Adipocyte (in vitro differentiated cells): Measurements from ENCODE around the gene CYP2W1.

ENCODE experiments used
- DNase-seq: peaks from one replicate; pipeline ENCODE4 v3.0.0-alpha.2; 2015; ENCODE audit warnings: low read depth
- H3K27me3 ChIP-seq: replicated peaks from 2 replicates; pipeline ENCODE4 v1.7.0; 2013; ENCODE audit warnings: mild to moderate bottlenecking, low read length, moderate library complexity; ENCODE audit not compliant: control insufficient read depth, insufficient read depth
- H3K36me3 ChIP-seq: 2 replicates; pipeline ENCODE4 v1.7.0; 2013; ENCODE audit warnings: low read length, mild to moderate bottlenecking, moderate library complexity; ENCODE audit not compliant: control insufficient read depth, insufficient read depth, severe bottlenecking
- H3K4me1 ChIP-seq: 2 replicates; pipeline ENCODE4 v1.7.0; 2013; ENCODE audit warnings: mild to moderate bottlenecking, low read length, moderate library complexity; ENCODE audit not compliant: control insufficient read depth, insufficient read depth
- H3K4me3 ChIP-seq: 2 replicates; pipeline ENCODE4 v1.7.0; 2013; ENCODE audit warnings: mild to moderate bottlenecking, low read length, moderate library complexity
- H3K9ac ChIP-seq: 2 replicates; pipeline ENCODE4 v1.7.0; 2013; ENCODE audit warnings: mild to moderate bottlenecking, low read length, moderate library complexity
- H3K9me3 ChIP-seq: 2 replicates; pipeline ENCODE4 v1.7.0; 2013; ENCODE audit warnings: mild to moderate bottlenecking, low read length, moderate library complexity; ENCODE audit not compliant: control insufficient read depth

The CYP2W1 gene

DNA sequence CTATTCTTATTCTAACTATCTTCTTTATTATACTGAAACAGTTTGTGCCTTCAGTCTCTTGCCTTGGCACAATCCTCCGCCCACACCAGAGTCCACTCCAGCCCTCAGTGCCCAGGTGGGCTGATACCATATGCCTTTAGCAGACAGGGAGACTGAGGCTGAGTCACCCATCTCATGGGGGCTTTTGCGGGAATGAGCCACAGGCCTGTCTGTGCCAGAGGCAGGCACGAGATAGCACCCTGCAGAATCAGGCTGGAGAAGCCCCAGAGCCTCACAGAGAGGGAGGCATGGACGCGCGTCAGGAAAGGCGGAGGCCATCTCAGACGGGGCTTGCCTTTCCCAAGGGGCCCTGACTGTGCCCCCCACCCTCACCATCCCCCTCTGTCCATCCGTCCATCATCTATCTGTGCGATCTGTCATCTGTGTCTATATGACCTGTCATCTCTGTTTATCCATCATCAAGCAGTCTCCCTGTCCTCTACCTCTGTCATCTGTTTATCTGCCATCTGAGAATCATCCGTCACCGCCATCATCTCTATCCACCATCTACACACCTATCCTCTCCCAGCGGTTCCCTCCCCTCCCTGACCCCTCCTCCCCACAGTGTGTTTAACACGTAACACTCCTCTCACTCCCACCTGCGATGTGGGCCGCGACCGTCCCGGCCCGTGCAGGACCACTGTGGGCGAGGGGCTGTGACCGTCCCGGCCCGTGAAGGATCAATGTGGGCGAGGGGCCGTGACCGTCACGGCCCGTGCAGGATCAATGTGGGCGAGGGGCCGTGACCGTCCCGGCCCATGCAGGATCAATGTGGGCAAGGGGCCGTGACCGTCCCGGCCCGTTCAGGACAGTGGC is 21.2 kb upstream of the CYP2W1 start:
- peaks cover 25% of the 10 kb centered on the region for H3K27me3 ChIP-seq
- no peaks in the 10 kb centered on the region for H3K9me3 ChIP-seq
- H3K4me3 ChIP-seq: no peak overlapping the region
- peaks cover 42% of the 10 kb centered on the region for H3K4me1 ChIP-seq
- H3K9ac ChIP-seq: no peak overlapping the region
- H3K36me3 ChIP-seq: peaks cover 3% of the 10 kb centered on the region
- DNase-seq: no peak

DNA sequence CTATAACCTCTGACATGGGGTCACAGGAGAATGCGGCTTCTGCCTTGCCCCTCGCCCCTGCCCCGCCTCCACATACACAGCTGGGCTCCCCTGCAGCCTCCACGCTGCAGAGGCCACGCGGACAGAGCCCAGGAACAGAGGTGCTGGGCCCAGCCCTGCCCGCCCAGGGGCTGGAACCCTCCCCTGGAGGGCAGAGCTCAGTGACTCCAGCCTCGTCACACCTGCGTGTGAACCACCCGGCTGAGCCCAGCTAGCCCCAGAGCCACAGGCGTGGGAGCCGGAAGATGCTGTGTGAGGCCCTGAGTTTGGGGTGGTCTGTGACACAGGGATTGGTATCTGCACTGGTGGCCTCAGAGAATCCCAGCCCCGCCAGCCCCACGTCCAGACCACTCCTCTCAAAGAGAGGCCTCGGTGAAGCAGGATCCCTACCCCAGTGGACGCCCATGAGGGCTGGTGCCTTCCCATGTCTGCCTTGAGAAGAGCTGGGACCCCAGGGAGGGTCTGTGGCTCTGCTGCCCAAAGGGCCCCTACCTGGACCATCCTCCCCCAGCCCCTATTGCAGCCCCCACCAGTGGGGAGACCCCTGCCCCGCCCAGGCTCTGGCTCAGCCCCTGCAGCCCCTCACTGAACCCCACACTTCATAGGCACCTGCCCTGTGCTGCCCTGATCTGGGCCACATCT is 20.4 kb upstream of the CYP2W1 start:
- H3K9ac ChIP-seq: no peak overlapping the region
- DNase-seq: no peak
- H3K9me3 ChIP-seq: no peaks in the 10 kb centered on the region
- H3K4me3 ChIP-seq: no peak overlapping the region
- peaks cover 11% of the 10 kb centered on the region for H3K36me3 ChIP-seq
- H3K27me3 ChIP-seq: peaks cover 20% of the 10 kb centered on the region
- peaks cover 39% of the 10 kb centered on the region for H3K4me1 ChIP-seq

DNA sequence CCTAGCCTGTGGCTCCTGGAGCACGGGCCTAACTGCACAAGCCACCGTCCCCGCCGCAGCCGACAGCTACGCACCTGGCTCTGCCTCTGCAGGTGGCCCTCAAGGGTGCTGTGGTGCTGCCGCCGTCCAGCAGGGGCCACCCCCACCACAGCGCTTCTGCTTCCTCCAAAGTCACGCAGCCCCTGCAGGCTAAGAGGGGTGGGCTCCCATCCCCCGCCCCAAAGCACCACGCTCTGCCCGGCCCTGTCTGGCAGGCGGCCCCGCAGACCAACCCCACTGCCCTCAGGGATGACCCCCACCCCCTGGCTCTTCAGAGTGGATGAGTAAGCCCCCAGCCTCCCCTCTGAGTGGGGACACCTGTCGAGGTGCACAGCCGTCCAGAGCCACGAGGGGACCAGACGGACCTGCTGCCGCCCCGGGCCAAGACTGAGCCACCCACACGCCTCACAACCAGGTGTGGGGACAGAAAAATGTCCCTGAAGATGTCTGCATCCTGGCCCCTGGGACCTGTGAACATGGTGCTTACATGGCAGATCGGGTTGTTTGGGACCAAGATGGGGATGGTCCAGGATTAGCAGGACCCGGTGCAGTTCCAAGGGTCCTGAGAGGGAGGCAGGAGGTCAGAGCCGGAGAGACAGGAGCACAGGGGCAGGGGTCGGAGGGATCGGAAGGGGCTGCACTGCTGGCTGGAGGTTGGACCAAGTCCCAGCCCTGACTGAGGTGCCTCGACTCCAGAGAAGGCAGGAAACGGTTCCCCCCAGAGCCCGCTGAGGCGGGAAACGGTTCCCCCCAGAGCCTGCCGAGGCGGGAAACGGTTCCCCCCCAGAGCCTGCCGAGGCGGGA is 19.5 kb upstream of the CYP2W1 start:
- DNase-seq: no peak
- peak overlapping the region; percentile 8 for H3K9ac ChIP-seq
- no peaks in the 10 kb centered on the region for H3K9me3 ChIP-seq
- peaks cover 20% of the 10 kb centered on the region for H3K36me3 ChIP-seq
- peaks cover 18% of the 10 kb centered on the region for H3K27me3 ChIP-seq
- peaks cover 32% of the 10 kb centered on the region for H3K4me1 ChIP-seq
- no peak overlapping the region for H3K4me3 ChIP-seq

DNA sequence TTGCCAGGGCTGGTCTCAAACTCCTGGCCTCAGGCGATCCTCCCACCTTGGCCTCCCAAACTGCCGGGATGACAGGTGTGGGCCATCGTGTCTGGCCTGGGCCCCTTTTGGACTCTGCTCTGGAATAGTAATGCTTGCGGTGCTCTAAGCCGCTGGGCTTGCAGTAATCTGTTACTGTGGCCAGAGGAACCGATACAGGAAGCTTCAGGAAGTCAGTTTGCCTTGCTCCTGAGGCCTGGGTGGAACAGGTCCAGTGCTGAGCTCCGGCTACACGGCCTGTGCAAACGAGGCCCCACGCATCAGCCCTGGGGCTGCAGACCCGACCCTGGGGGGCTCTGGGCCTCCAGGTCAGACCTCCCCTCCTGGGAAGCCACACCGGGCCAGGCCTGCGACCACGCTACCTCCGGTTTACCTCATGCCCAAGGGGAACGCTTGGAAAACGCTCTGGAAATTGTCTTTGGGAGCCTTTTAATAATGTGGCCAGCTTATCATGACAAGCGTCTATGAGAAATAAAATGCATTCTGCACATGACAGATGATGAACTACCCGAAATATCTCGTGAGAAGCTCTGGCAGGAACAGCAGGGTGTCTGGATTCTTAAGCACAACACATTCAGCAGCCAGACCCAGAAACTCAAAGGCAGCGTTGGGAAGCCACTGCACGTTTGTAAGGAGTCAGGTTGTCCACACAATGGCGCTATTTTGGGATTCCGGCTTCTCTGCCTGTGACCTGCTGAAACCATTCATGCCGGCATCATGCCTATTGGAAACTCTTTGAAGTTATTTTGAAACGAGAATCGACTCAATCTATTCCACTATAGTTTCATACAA is 18.4 kb upstream of the CYP2W1 start:
- Histone ChIP-seq H3K9ac (peak overlapping the region; percentile 8), H3K9me3 (no peaks in the 10 kb centered on the region), H3K36me3 (peaks cover 30% of the 10 kb centered on the region), H3K27me3 (peaks cover 15% of the 10 kb centered on the region), H3K4me3 (peak overlapping the region; percentile 40), H3K4me1 (peaks cover 32% of the 10 kb centered on the region)
- DNase-seq: peak; percentile 15

DNA sequence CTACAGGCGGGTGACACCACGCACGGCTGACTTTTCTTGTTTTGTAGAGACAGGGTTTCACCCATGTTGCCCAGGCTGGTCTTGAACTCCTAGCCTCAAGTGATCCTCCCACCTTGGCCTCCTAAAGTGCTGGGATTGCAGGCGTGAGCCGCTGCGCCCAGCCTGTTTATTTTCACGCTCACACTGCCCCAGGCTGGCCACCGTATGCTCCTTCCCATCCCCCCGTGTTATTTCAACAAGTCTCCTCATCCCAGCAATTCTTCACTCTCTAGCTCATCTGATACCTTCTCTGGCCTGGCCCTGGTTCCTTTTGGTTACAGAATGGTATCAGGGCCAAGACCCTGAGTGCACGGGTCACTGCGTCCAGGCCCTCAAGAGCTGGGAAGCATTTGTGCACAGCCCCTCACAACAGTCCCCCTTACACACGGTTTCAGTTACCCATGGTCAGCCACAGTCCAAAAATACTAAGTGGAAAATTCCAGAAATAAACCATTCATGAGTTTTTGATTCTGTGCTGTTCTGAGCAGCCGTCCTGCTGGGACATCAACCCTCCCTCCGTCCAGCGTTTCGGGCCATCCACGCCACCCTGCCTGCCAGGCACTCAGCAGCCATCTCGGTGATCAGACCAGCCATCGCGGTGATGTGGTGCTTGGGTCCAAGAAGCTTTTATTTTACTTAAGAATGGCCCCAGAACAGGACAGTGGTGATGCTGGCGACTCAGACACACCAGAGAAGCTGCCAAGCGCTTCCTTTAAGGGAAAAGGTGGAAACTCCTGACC is 16.5 kb upstream of the CYP2W1 start:
- Histone ChIP-seq H3K9me3 (no peaks in the 10 kb centered on the region), H3K4me3 (no peak overlapping the region), H3K27me3 (peaks cover 14% of the 10 kb centered on the region), H3K9ac (no peak overlapping the region), H3K36me3 (peaks cover 45% of the 10 kb centered on the region), H3K4me1 (peaks cover 21% of the 10 kb centered on the region)
- no peak for DNase-seq

DNA sequence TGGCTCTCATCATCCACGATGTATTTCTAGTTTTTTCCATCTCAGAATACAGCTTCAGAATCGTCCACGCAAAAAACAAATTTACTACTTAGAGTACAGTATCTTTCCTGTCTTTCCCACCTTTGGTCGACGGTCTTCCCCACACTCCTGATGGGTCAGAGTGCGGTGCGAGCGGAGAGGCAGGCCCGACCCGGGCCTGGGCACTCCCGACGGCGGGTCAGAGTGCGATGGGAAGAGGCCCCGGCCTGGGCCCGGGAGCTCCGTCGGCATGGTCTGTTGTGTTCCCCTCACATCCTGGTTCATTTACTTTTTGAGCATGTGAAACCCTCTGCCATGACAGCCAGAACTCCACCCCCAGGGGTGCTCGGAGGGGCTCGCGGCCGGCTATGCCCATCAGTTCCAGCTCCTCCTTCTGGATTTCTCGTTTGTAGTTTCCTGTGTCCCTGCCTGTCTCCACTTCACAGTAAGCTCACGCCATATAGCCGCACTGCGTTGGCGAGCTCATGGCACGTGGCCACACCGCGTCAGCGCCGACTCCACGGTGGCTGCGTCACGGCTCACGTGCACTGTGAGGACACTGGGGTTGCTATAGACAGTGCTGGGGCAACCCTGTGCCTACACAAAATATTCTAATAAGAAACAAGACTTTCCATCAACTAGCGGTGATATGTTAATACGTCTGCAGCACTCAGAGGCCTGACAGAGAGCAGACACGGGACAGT is 15.5 kb upstream of the CYP2W1 start:
- Histone ChIP-seq H3K4me3 (no peak overlapping the region), H3K36me3 (peaks cover 52% of the 10 kb centered on the region), H3K9ac (no peak overlapping the region), H3K9me3 (no peaks in the 10 kb centered on the region), H3K4me1 (peaks cover 20% of the 10 kb centered on the region), H3K27me3 (peaks cover 3% of the 10 kb centered on the region)
- no peak for DNase-seq

DNA sequence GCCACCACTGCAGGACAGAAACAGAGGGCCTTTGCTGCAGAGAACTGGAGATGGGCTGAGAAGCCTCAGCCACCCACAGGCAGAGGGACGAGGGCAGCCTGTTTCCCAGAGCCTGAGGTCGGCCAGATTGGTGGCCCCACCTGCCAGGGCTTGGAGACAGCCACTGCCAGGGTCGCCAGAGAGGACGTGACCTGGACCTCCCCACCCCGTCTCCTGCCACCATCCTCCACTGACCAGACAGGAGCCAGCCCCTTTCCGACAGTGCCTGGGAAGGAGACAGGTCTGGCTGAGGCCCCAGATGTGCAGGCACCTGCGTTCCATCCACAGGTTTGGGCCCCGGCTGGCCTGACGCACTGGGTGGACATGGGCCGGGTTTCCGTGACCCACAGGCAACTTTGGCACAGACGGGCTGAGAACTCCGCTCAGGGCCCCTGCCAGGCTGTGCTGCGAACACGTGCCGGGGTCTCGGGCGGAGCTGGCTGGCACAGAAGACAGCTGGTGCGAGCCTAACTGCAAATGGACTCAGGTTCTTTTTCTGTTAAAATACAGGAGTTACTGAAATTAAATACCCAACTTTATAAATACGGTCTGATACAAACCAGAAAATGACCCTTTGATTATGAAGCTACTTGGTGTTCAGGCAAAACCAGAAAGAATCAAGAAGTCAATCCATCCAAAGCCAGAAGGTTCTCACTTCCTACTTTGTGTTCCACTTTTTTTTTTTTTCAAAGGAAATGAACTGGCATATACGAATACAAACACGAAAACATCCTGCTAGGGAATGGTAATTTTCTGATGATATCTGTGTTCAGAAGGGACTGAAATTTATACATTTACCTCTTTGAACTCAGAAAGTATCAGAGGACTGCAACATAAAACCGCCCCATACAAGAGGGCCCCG is 14.5 kb upstream of the CYP2W1 start:
- Histone ChIP-seq H3K36me3 (peaks cover 59% of the 10 kb centered on the region), H3K9me3 (no peaks in the 10 kb centered on the region), H3K27me3 (no peaks in the 10 kb centered on the region), H3K4me3 (no peak overlapping the region), H3K4me1 (peaks cover 29% of the 10 kb centered on the region), H3K9ac (no peak overlapping the region)
- no peak for DNase-seq

DNA sequence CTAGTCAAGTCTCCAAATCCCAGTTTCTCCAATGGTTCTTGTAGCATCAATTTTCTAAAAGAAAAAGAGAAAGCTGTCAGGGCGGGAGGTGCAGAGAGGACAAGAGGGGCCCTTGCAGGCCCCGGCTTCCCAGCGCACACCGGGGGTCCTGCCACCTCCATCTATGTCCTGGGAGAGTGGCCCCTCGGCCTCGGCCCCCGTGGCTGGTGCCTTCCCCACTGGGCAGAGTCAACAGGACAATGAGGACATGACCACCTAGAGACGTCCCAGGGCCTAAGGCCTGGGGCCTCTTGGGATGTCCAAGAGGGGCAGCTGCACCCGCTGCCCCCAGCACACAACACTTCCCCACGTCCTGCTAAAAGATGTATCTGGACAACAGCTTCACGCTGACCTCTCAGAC is 13.6 kb upstream of the CYP2W1 start:
- Histone ChIP-seq H3K9me3 (no peaks in the 10 kb centered on the region), H3K4me3 (no peak overlapping the region), H3K9ac (no peak overlapping the region), H3K4me1 (peaks cover 28% of the 10 kb centered on the region), H3K27me3 (no peaks in the 10 kb centered on the region), H3K36me3 (peaks cover 59% of the 10 kb centered on the region)
- DNase-seq: no peak

DNA sequence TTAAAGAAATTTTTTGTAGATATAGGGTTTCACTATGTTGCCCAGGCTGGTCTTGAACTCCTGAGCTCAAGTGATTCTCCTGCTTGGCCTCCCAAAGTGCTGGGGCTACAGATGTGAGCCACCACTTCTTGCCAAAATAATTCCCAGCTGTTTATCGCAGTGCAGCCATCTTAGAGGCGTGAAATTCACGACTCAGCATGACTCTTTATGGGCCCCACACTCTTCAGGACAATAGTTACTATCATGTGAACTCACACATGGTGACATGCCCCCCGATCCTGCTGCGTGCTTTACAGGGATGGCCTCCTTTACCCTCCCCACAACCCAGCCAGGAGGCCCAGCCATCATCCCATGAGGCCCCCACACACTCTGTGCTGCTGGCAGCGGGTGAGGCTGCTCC is 12.2 kb upstream of the CYP2W1 start:
- Histone ChIP-seq H3K27me3 (no peaks in the 10 kb centered on the region), H3K9ac (no peak overlapping the region), H3K9me3 (no peaks in the 10 kb centered on the region), H3K4me1 (peaks cover 17% of the 10 kb centered on the region), H3K4me3 (no peak overlapping the region), H3K36me3 (peaks cover 59% of the 10 kb centered on the region)
- no peak for DNase-seq
